GM23338 (cell line): ENCODE data around the gene ZNF610.

Source experiments
- CREB1 ChIP-seq: fragments of 250-450 bp; sonication (Bioruptor Pico); IDR thresholded peaks from 2 replicates; pipeline ENCODE4 v1.5.0; 2020; ENCODE audit warnings: low read depth, mild to moderate bottlenecking, moderate library complexity
- EZH2 ChIP-seq: fragments of 200-600 bp; sonication (generic); IDR thresholded peaks from one replicate; pipeline ENCODE4 v1.8.0; 2017; ENCODE audit warnings: antibody characterized with exemption, mild to moderate bottlenecking, low read depth; ENCODE audit not compliant: unreplicated experiment
- EZH2phosphoT487 ChIP-seq: fragments of 200-600 bp; sonication (generic); IDR thresholded peaks from one replicate; pipeline ENCODE4 v1.8.1; 2018; ENCODE audit warnings: antibody characterized with exemption; ENCODE audit not compliant: unreplicated experiment
- POLR2AphosphoS5 ChIP-seq: IDR thresholded peaks from 2 replicates; pipeline ENCODE4 v1.6.1; 2016; ENCODE audit warnings: antibody characterized with exemption, low read depth
- STAT1 ChIP-seq: IDR thresholded peaks from one replicate; pipeline ENCODE4 v1.6.1; 2016; ENCODE audit warnings: antibody characterized with exemption; ENCODE audit not compliant: unreplicated experiment
- TF ChIP-seq, protein P1 (sequence below), 2 experiments: fragments of 200-600 bp in 1 of 2; sonication (generic) in 1 of 2; conservative IDR thresholded peaks; 2 replicates each; pipeline versions ENCODE4 v1.5.1 to v1.6.1; 2016 to 2017; ENCODE audit warnings: antibody characterized with exemption in 2 of 2, low read depth in 2 of 2, mild to moderate bottlenecking in 2 of 2, moderate library complexity in 1 of 2
- TF ChIP-seq, protein P2 (sequence below): fragments of 250-450 bp; sonication (Bioruptor Pico); IDR thresholded peaks from 2 replicates; pipeline ENCODE4 v1.5.0; 2020; ENCODE audit warnings: mild to moderate bottlenecking, moderate library complexity
- TF ChIP-seq, protein P3 (sequence below): IDR thresholded peaks from one replicate; pipeline ENCODE4 v1.6.1; 2018; ENCODE audit warnings: antibody characterized with exemption; ENCODE audit not compliant: unreplicated experiment

DNA sequence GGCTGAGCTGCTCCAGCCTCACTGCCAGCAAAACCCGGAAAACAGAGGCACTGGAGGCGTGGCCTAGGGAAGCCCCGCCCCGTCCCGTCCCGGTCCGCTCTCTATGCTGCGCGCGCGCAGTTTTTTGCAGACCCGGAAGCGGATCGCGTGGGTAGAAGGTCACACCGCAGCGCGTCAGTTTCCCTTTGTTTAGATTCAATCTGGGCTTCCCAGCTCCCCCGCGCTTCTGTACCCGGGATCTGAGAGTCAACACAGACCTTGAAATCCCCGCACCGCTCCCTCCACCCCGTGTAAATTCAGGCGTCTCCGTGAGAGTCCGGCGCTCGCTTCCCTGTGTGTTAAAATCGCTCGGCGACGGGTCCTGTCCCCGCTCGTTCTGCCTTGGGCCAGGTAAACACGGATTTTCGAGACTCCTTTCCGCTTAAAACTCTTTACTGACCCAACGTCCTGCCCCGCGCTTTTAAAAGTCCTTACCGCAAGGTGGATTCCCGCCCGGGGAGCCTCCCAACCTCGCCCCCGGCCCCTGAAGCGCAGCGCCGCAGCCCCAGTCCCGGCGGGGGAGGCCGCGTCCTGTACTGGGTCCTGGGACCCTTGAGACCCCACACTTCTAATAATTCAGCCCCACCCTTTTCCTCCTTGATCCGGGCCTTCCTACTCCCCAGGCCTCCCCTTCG, at the start of gene ZNF610:
- TF ChIP-seq POLR2AphosphoS5 (peak; percentile 81), EZH2 (no peak), EZH2phosphoT487 (no peak), STAT1 (no peak), CREB1 (CRISPR knock-in tag) (no peak)
- TF ChIP-seq, protein P1, sequence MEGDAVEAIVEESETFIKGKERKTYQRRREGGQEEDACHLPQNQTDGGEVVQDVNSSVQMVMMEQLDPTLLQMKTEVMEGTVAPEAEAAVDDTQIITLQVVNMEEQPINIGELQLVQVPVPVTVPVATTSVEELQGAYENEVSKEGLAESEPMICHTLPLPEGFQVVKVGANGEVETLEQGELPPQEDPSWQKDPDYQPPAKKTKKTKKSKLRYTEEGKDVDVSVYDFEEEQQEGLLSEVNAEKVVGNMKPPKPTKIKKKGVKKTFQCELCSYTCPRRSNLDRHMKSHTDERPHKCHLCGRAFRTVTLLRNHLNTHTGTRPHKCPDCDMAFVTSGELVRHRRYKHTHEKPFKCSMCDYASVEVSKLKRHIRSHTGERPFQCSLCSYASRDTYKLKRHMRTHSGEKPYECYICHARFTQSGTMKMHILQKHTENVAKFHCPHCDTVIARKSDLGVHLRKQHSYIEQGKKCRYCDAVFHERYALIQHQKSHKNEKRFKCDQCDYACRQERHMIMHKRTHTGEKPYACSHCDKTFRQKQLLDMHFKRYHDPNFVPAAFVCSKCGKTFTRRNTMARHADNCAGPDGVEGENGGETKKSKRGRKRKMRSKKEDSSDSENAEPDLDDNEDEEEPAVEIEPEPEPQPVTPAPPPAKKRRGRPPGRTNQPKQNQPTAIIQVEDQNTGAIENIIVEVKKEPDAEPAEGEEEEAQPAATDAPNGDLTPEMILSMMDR (conservative IDR thresholded peaks at IDR 0.05; ENCODE audit: low read depth in 2 of 2), result no peak
- TF ChIP-seq, protein P2, sequence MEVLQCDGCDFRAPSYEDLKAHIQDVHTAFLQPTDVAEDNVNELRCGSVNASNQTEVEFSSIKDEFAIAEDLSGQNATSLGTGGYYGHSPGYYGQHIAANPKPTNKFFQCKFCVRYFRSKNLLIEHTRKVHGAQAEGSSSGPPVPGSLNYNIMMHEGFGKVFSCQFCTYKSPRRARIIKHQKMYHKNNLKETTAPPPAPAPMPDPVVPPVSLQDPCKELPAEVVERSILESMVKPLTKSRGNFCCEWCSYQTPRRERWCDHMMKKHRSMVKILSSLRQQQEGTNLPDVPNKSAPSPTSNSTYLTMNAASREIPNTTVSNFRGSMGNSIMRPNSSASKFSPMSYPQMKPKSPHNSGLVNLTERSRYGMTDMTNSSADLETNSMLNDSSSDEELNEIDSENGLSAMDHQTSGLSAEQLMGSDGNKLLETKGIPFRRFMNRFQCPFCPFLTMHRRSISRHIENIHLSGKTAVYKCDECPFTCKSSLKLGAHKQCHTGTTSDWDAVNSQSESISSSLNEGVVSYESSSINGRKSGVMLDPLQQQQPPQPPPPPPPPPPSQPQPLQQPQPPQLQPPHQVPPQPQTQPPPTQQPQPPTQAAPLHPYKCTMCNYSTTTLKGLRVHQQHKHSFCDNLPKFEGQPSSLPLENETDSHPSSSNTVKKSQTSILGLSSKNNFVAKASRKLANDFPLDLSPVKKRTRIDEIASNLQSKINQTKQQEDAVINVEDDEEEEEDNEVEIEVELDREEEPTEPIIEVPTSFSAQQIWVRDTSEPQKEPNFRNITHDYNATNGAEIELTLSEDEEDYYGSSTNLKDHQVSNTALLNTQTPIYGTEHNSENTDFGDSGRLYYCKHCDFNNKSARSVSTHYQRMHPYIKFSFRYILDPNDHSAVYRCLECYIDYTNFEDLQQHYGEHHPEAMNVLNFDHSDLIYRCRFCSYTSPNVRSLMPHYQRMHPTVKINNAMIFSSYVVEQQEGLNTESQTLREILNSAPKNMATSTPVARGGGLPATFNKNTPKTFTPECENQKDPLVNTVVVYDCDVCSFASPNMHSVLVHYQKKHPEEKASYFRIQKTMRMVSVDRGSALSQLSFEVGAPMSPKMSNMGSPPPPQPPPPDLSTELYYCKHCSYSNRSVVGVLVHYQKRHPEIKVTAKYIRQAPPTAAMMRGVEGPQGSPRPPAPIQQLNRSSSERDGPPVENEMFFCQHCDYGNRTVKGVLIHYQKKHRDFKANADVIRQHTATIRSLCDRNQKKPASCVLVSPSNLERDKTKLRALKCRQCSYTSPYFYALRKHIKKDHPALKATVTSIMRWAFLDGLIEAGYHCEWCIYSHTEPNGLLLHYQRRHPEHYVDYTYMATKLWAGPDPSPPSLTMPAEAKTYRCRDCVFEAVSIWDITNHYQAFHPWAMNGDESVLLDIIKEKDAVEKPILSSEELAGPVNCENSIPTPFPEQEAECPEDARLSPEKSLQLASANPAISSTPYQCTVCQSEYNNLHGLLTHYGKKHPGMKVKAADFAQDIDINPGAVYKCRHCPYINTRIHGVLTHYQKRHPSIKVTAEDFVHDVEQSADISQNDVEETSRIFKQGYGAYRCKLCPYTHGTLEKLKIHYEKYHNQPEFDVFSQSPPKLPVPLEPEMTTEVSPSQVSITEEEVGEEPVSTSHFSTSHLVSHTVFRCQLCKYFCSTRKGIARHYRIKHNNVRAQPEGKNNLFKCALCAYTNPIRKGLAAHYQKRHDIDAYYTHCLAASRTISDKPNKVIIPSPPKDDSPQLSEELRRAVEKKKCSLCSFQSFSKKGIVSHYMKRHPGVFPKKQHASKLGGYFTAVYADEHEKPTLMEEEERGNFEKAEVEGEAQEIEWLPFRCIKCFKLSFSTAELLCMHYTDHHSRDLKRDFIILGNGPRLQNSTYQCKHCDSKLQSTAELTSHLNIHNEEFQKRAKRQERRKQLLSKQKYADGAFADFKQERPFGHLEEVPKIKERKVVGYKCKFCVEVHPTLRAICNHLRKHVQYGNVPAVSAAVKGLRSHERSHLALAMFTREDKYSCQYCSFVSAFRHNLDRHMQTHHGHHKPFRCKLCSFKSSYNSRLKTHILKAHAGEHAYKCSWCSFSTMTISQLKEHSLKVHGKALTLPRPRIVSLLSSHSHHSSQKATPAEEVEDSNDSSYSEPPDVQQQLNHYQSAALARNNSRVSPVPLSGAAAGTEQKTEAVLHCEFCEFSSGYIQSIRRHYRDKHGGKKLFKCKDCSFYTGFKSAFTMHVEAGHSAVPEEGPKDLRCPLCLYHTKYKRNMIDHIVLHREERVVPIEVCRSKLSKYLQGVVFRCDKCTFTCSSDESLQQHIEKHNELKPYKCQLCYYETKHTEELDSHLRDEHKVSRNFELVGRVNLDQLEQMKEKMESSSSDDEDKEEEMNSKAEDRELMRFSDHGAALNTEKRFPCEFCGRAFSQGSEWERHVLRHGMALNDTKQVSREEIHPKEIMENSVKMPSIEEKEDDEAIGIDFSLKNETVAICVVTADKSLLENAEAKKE (CRISPR knock-in tag), result no peak
- TF ChIP-seq, protein P3, sequence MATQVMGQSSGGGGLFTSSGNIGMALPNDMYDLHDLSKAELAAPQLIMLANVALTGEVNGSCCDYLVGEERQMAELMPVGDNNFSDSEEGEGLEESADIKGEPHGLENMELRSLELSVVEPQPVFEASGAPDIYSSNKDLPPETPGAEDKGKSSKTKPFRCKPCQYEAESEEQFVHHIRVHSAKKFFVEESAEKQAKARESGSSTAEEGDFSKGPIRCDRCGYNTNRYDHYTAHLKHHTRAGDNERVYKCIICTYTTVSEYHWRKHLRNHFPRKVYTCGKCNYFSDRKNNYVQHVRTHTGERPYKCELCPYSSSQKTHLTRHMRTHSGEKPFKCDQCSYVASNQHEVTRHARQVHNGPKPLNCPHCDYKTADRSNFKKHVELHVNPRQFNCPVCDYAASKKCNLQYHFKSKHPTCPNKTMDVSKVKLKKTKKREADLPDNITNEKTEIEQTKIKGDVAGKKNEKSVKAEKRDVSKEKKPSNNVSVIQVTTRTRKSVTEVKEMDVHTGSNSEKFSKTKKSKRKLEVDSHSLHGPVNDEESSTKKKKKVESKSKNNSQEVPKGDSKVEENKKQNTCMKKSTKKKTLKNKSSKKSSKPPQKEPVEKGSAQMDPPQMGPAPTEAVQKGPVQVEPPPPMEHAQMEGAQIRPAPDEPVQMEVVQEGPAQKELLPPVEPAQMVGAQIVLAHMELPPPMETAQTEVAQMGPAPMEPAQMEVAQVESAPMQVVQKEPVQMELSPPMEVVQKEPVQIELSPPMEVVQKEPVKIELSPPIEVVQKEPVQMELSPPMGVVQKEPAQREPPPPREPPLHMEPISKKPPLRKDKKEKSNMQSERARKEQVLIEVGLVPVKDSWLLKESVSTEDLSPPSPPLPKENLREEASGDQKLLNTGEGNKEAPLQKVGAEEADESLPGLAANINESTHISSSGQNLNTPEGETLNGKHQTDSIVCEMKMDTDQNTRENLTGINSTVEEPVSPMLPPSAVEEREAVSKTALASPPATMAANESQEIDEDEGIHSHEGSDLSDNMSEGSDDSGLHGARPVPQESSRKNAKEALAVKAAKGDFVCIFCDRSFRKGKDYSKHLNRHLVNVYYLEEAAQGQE, result no peak
